ENCODE results near the gene TMEM119.

Gene TMEM119

GRCh38 chr12:108610856-108611605, 13.1 kb upstream of the TMEM119 start:
- DNase-seq (ENCODE audit: low read depth): no peak
- TF ChIP-seq, protein P1, sequence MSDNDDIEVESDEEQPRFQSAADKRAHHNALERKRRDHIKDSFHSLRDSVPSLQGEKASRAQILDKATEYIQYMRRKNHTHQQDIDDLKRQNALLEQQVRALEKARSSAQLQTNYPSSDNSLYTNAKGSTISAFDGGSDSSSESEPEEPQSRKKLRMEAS (IDR thresholded peaks at IDR 0.05; ENCODE audit: low read depth, low read length): no peak
- no peak for TF ChIP-seq MYC (IDR thresholded peaks at IDR 0.05; ENCODE audit: low read depth, low read length)
- no peak for TF ChIP-seq POLR2A (IDR thresholded peaks at IDR 0.05; ENCODE audit: extremely low read depth, insufficient read length)
- TF ChIP-seq, protein P2, sequence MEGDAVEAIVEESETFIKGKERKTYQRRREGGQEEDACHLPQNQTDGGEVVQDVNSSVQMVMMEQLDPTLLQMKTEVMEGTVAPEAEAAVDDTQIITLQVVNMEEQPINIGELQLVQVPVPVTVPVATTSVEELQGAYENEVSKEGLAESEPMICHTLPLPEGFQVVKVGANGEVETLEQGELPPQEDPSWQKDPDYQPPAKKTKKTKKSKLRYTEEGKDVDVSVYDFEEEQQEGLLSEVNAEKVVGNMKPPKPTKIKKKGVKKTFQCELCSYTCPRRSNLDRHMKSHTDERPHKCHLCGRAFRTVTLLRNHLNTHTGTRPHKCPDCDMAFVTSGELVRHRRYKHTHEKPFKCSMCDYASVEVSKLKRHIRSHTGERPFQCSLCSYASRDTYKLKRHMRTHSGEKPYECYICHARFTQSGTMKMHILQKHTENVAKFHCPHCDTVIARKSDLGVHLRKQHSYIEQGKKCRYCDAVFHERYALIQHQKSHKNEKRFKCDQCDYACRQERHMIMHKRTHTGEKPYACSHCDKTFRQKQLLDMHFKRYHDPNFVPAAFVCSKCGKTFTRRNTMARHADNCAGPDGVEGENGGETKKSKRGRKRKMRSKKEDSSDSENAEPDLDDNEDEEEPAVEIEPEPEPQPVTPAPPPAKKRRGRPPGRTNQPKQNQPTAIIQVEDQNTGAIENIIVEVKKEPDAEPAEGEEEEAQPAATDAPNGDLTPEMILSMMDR (IDR thresholded peaks at IDR 0.05; ENCODE audit: low read depth, low read length): no peak
- no peak overlapping the region for H3K4me3 ChIP-seq (ENCODE audit: low read depth, low read length)

DNA sequence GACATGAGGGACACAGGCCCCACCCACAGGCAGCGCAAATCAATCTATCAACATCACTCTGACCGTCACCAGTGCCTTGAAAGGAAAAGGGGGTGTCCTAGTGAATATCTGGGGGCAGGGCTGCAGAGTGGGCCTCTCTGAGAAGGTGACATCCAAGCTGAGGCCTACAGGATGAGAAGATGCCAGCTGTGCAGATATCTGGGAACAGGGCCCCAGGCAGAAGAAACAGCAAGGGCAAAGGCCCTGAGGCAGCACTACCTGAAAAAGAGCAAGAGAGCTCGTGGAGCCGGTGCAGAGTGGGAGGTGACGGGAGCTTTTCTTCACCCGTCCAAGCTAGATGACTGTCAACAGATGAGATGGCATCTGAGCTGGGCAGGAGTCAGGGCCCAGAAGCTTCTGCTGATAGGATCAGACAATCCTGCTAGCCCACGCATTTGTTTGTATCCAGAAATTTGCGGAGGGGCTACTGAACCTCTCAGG, 12.5 kb upstream of the TMEM119 start:
- no peak for TF ChIP-seq MYC (IDR thresholded peaks at IDR 0.05; ENCODE audit: low read depth, low read length)
- TF ChIP-seq, protein P2 (IDR thresholded peaks at IDR 0.05; ENCODE audit: low read depth, low read length): no peak
- no peak for TF ChIP-seq POLR2A (IDR thresholded peaks at IDR 0.05; ENCODE audit: extremely low read depth, insufficient read length)
- TF ChIP-seq, protein P1 (IDR thresholded peaks at IDR 0.05; ENCODE audit: low read depth, low read length): no peak
- H3K4me3 ChIP-seq (ENCODE audit: low read depth, low read length): no peak overlapping the region
- DNase-seq (ENCODE audit: low read depth): no peak

- H3K4me3 ChIP-seq (ENCODE audit: low read depth, low read length): no peak overlapping the region
- DNase-seq (ENCODE audit: low read depth): peak; percentile 56
- TF ChIP-seq MYC (IDR thresholded peaks at IDR 0.05; ENCODE audit: low read depth, low read length) (no peak), POLR2A (IDR thresholded peaks at IDR 0.05; ENCODE audit: extremely low read depth, insufficient read length) (no peak)
- TF ChIP-seq, protein P2 (IDR thresholded peaks at IDR 0.05; ENCODE audit: low read depth, low read length): no peak
- TF ChIP-seq, protein P1 (IDR thresholded peaks at IDR 0.05; ENCODE audit: low read depth, low read length): no peak
Observed at GRCh38 chr12:108609537-108610335, 11.9 kb upstream of the TMEM119 start.

DNA sequence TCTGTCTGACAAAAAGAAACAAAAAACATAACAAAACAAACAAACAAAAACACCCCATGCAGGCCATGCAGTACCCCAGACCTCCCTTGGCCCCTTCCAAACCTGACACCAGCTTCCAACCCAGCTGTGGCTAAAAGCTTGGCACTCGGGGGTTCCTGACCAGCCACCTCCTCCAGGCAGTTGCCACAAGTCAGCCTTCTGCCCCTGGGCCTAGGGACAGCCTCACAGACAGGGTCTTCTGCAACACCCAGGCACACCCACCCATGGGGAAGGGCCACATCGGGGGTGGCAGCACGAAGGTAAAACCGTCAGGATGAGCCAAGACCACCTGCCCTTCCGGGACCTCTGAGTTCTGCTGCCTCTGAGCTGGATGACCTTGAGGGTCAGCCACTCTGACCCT, 10.7 kb upstream of the TMEM119 start:
- H3K4me3 ChIP-seq (ENCODE audit: low read depth, low read length): no peak overlapping the region
- no peak for DNase-seq (ENCODE audit: low read depth)
- TF ChIP-seq, protein P2 (IDR thresholded peaks at IDR 0.05; ENCODE audit: low read depth, low read length): no peak
- TF ChIP-seq, protein P1 (IDR thresholded peaks at IDR 0.05; ENCODE audit: low read depth, low read length): no peak
- no peak for TF ChIP-seq POLR2A (IDR thresholded peaks at IDR 0.05; ENCODE audit: extremely low read depth, insufficient read length)
- no peak for TF ChIP-seq MYC (IDR thresholded peaks at IDR 0.05; ENCODE audit: low read depth, low read length)

DNA sequence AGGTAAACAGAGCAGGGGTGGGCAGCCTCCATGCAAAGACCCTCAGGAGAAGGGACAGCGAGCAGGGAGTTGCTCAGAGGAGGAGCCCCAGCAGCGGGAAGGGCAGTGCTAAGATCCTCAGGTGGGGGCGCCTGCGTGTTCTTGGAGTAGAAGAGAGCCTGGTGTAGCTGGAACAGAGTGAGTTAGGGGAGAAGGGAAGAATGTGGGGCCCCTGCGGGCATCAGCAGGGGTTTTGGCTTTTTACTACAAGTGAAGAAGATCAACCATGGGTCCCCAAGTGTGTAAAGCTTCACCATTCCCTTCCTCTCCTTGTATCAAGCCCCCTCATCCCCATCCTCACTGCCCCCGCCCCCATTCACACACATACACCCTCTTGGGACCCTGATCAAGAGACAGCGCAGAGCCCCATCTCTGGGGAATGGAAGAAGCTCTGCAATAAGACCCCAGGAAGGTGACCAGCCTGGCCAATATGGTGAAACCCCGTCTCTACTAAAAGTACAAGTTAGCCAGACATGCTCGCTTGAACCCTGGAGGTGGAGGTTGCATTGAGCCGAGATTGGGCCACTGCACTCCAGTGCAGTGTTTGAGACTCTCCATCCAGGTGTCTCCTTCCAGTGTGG, 10.2 kb upstream of the TMEM119 start:
- DNase-seq (ENCODE audit: low read depth): no peak
- no peak overlapping the region for H3K4me3 ChIP-seq (ENCODE audit: low read depth, low read length)
- TF ChIP-seq POLR2A (IDR thresholded peaks at IDR 0.05; ENCODE audit: extremely low read depth, insufficient read length): no peak
- no peak for TF ChIP-seq MYC (IDR thresholded peaks at IDR 0.05; ENCODE audit: low read depth, low read length)
- TF ChIP-seq, protein P2 (IDR thresholded peaks at IDR 0.05; ENCODE audit: low read depth, low read length): no peak
- TF ChIP-seq, protein P1 (IDR thresholded peaks at IDR 0.05; ENCODE audit: low read depth, low read length): no peak

All from NB4 (cell line).